ENCODE measurements around the gene INSYN1.
"Not testable (repeated sequence)": the region's sequence is repeated elsewhere in the genome, so short reads cannot be mapped to it uniquely, and the experiment has no call there.

INSYN1 gene, protein sequence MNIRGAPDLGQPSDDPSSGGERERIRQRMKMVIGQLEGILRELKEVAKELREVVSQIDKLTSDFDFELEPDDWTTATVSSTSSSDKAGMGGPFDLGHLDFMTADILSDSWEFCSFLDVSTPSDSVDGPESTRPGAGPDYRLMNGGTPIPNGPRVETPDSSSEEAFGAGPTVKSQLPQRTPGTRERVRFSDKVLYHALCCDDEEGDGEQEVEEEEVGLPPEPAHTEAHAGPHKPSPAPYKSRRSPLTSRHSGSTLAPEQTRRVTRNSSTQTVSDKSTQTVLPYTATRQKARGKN

DNA sequence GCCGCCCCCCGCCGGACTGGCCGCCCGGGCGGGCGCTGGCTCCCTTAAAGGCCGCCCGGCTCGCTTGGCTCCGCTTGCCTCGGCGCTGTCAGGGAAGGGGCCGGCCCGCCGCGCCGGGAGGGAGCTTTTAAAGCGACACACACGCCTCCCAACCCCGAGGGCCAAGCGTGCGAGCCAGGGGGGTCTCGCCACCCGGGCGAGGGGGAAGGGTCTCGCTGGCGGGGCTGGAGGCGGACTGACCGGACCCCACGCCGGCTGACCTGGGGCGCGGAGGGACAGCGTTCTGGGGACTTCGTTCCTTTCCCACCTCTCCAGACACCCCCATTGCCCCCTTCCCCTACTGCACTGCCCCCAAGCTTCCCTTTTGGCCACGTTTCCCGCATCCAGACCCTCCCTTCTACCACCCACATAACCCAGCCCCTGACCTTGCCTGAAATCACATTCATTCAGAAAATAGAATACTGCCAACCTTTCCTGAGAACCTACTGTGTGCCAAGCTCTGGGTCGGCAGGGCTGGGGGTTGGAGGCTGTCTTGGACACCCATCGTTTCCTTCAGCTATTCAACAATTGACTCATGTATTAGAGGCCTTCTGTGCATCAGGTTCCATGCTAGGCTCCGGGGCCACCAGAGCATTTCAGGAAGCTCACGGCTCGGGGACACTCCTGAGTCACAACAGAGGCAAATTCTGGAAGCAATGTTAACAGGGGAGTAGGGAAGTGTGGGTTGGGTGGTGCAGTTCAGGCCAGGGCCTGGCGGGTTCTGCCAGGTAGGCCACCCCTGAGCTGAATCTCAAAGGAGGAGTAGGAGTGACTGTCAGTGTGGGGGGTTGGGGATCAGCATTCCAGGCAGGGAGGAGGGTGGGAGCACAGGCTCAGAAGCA is at the start of gene INSYN1:
INSYN1 (minus strand) TSS at position 102 of the 881 bp plus-strand sequence. CDS start 2,221 bp downstream, outside the sequence.
- no peak for DNase-seq

DNA sequence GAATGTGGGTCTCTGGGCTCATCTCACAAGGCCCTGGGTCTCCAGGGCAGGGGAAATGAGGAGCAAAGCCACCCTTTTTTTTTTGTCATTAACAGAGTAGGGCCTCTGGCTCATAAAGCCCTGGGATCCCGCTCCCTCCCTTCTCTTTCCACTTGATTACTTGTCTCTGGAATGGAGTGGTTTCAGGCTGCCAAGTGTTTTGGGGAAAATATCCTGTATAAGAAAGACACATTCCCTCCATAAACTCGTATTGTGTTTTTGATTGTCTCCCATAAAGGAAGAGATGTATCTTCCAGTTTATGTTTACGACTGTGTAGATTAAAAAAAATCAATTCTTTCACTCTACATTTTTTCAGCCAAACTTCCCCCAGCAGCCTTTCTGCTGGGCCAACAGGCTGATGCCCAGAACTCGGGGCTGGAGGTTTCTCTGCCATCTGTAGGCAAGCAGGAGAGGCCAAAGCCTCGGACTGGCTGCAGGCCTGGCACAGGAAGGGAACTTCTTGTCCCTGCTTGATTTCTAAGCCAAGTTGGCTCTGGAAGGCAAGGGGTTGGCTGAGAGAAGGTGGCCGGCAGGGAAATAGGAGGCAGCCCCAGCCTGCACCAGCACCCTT is 49.4 kb upstream of the INSYN1 start:
- no peak for DNase-seq

DNA sequence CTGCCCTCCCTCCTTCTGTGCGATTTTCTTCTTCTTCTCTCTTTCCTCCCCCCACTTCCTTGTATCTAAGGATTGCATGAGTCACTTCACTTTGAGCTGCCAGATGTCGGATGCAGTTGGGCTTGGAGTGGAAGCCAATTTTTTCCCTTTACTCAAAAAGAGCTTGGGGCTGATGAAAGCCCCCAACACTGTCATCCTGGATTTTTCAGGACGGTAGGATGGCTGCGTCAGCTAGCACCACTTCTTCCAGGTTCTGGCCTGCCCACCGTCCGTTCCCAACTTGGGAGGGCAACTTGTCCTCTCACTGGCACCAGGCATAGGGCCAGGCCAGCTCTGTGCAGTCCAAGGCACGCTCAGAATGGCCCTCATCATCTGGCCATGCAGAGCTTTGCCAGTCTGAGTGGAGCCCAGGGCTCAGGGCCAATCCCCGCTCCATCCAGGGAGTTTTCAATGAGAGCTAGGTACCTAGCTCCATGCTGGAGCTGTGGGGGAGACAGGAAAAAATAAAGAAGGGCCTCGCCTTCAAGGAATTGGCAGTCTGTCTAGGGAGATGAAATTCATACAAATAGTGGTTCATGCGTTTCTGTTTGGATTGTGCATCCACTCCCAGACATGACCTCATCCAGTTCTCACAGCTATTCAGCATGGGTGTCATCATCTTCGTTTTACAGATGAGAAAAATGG is 47.7 kb upstream of the INSYN1 start:
- DNase-seq = no peak

- DNase-seq = no peak
Measured at GRCh38 chr15:73799466-73799865, 46.3 kb upstream of the INSYN1 start.

GRCh38 chr15:73797366-73798158 is 44.4 kb upstream of the INSYN1 start:
- no peak for DNase-seq

DNA sequence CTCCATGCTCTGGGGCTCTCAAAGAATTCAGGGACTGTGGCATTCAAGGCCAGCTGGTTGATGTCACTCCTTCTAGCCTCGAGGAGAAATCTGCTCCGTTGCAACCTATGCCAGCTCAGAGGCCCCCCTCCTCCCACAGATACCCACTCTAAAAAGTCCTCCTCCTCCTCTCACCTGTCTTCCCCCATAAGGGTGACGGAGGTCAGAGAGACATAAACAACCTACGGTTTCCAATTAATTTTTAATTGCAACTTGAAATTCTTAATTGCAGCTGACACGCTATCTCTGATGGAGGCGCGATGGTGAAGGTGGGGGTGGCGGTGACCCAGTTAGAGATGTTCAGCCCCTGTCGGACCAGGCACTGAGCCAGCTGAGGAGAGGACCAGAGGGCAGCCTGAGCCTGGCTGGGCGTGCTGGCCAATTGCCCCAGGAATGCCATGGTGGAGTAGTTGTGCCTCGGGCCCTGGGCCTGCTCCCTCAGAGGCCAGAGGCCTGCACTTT is 43.2 kb upstream of the INSYN1 start:
- no peak for DNase-seq

DNA sequence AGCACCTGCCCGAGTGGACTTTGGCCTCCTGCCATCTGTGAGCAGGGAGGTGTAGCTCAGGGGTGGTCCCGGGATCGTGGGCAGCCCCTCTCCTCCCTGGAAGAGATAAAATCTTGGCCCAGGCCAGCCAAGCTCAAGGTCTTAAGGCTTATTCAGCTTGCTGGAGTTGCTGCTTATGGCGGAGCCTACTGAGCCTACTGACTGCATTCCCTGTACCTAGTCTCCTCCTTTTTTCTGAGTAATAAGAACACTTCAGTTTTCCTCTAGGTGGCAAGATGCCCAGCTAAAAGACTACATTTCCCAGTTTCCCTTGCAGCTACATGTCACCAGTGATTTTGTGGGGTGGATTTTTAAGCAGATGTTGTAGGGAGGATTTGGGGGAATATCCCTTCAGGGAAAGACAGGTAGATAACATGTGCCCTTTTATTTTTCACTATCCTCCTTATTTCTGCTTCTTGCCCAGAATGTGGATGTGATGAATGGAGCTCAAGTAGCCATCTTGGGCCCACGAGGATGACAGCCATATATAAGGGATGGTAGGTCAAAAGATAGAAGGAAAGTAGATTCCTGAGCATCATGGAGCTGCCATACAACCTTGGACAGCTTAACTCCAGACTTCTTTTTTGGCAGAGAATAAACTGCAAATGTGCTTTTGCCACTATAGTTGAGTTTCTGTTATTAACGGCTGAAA is 41.4 kb upstream of the INSYN1 start:
- DNase-seq = no peak

GRCh38 chr15:73792899-73793541 is 39.9 kb upstream of the INSYN1 start:
- not testable (repeated sequence) for DNase-seq

GRCh38 chr15:73792415-73792814 is 39.3 kb upstream of the INSYN1 start:
- DNase-seq = no peak

GRCh38 chr15:73789521-73790240 is 36.5 kb upstream of the INSYN1 start:
- no peak for DNase-seq

DNA sequence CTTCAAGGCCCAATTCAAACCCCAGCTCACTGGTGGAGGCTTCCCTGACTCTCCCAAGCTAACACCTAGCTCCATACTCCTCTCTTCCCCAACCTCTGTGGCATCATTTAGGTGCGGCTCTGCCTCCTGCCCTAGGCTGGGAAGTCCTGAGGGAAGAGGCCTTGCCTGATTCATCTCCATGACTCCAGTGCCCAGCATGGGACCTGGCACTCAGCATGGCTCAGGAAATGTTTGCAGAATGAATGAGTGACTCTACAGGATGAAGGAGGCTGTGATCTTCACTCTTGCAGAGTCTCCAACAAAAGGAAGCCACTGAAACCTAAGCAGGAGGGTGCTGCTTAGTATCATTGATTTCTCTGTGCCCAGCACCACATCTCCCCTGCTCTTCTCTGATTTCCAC is 34.5 kb upstream of the INSYN1 start:
- DNase-seq = no peak

GRCh38 chr15:73786538-73786937 is 33.4 kb upstream of the INSYN1 start:
- no peak for DNase-seq

GRCh38 chr15:73785256-73786014 is 32.3 kb upstream of the INSYN1 start:
- not testable (repeated sequence) for DNase-seq

GRCh38 chr15:73784291-73784690 is 31.1 kb upstream of the INSYN1 start:
- no peak for DNase-seq

DNA sequence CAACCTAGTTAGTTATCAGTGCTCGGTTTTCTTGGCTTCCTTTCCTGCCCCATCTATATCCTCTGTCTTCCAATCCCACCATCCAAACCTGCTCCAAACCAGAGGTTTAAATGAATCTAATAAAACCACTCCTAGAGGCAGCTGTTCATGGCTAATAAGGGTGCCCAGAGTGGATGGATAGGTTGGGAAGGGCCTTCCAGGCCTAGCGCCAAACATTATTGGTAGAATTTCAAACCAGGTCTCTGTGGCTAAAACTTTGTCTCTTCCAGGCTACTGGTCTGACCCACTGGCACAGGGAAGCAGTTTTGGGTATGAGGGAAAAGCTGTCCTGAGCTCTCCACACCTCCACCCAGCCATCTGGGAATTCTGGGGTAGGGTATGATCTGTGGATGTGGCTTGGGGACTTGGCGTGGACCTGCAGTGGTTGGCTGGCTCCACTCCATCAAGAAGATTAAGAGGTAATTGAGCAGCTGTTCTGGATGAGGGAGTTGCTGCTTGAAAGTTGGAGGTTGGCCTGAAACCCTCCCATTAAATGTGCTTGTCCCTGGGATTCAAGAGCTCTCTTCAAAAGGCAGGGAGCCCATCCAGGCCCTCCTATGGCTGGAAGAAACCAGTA is 29.3 kb upstream of the INSYN1 start:
- no peak for DNase-seq

DNA sequence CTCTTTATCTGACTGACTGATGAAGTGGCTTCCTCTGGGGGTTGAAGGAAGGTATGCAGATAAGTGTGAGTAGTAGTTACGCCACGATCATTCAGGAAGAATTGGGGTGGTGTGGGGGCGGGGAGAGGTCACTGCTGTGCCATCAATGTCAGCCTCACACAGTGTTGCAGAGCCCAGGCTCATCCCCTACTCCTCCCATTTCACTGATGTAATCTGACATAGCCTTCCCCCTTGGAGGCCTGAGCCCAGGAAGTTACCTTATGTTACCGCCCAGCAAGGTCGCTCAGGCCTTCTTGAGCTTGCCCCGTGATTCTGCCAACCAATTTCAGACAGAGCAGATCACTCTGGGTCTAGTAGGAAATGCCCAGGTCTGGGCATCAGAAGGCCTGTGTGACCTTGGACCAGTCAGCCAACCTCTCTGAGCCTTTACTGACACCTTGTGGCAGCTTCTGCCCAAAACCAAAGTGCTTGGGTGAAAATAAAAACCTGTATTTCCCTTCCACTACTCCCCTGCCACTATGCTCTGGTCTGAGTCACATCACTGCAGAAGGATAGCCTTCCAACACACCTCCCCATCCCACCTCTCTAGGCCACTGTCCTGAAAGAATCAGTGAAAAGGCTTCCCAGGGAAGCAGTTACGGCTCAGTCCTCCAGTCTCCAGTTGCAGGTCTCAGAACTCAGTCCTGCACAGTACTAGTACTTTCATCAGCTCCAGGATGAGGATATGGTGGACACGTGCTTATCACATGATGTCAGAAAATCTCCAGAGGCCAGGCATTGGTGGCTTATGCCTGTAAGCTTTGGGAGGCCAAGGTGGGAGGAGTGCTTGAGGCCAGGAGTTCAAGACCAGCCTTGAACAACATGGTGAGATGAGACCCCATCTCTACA is 28.1 kb upstream of the INSYN1 start:
- DNase-seq = no peak

- no peak for DNase-seq
Measured at GRCh38 chr15:73779974-73780373, 26.8 kb upstream of the INSYN1 start.

DNA sequence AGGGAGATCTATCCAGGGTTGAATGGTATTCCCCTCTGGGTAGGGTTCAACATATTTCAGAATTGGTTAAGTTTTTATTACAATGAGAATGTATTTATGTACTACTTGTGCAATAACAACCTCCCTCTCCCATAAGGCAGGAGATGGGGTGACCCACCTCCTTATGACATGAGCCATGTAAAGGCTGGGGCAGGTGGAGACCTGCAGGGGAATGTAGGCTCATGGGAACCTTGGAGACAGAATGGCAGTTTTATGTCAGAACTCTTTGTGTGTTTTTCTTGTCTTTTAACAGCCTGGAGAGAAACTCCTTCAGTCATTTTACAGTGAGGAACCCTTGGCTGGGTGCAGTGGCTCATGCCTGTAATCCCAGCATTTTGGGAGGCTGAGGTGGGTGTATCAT is 24.6 kb upstream of the INSYN1 start:
- no peak for DNase-seq

Measured in activated CD8-positive, alpha-beta memory T cell treated with anti-CD3 and anti-CD28 coated beads, Interleukin-2, amount 50 U/mL, for 48 hours (primary cell).